ENCODE results near the gene GSK3B. TPM values are rescaled to one million over a fixed set of nuclear protein-coding genes. Genes with fewer than 3 reads are reported as not detected.
"Not testable (repeated sequence)": the region's sequence is repeated elsewhere in the genome, so short reads cannot be mapped to it uniquely, and the experiment has no call there.

The GSK3B gene
- total RNA-seq, 1 donor from 2014 or later: 71.6 TPM

DNA sequence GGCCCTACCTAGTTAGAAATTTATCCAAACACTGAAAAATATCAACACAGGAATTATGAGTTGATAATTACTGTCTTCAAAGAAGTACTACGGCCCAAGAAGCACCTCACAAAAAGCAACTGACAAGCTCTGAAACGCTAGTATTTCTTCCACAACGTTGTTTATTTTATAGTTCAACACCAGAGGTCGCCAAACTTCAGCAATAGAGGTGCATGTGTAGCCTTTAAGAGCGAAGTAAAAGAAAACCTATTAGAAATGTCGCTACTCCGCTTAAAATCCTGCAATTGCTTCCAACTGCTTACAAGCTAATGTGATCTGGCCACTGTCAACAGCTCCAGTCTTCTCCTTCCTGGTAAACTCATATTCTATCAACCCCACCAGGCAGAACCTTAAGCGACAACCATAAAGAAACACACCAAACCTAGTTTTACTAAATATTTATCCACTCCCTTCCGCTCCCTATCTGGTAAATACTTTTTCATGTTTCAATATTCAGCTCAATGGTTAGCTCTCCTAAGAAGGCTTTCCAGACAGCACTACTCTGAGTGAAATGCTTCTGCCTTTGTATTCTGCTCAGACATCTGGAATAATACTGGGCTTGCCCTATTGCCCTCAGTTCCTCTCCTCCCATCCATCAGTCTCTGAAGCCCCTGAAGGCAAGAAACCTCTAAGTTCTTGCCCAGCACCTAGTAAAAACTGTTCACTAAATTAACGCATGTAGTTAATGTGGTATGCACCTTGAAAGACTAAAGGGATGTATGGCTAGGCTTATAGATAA, 202.1 kb downstream of the GSK3B start:
- peak; percentile 26 for DNase-seq (ENCODE audit: low read depth)
- TF ChIP-seq, protein P1, sequence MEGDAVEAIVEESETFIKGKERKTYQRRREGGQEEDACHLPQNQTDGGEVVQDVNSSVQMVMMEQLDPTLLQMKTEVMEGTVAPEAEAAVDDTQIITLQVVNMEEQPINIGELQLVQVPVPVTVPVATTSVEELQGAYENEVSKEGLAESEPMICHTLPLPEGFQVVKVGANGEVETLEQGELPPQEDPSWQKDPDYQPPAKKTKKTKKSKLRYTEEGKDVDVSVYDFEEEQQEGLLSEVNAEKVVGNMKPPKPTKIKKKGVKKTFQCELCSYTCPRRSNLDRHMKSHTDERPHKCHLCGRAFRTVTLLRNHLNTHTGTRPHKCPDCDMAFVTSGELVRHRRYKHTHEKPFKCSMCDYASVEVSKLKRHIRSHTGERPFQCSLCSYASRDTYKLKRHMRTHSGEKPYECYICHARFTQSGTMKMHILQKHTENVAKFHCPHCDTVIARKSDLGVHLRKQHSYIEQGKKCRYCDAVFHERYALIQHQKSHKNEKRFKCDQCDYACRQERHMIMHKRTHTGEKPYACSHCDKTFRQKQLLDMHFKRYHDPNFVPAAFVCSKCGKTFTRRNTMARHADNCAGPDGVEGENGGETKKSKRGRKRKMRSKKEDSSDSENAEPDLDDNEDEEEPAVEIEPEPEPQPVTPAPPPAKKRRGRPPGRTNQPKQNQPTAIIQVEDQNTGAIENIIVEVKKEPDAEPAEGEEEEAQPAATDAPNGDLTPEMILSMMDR (IDR thresholded peaks at IDR 0.05; ENCODE audit: insufficient read depth, low read length, poor library complexity, severe bottlenecking): peak; percentile 73
- no peaks in the 10 kb centered on the region for H3K27me3 ChIP-seq (ENCODE audit: control insufficient read depth, insufficient read depth, low read length)
- H3K4me3 ChIP-seq (ENCODE audit: low read depth, low read length): no peak overlapping the region
- no peaks in the 10 kb centered on the region for H3K36me3 ChIP-seq (ENCODE audit: control insufficient read depth, insufficient read depth, low read length)

DNA sequence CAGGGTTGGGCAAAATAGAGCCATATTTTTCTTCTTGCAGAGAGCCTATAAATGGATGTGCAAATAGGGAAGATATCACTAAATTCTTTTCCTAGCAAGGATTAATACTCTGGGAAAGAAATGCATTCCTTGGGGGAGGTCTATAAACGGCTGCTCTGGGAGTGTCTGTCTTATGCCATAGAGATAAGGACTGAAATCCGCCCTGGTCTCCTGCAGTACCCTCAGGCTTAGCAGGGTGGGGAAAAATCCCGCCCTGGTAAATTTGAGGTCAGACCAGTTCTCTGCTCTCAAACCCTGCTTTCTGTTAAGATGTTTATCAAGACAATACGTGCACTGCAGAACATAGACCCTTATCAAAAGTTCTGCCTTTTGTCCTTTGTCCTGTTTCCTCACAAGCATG, 205.6 kb downstream of the GSK3B start:
- not testable (repeated sequence) for H3K27me3 ChIP-seq (ENCODE audit: control insufficient read depth, insufficient read depth, low read length); H3K36me3 ChIP-seq (ENCODE audit: control insufficient read depth, insufficient read depth, low read length); H3K4me3 ChIP-seq (ENCODE audit: low read depth, low read length); DNase-seq (ENCODE audit: low read depth)

DNA sequence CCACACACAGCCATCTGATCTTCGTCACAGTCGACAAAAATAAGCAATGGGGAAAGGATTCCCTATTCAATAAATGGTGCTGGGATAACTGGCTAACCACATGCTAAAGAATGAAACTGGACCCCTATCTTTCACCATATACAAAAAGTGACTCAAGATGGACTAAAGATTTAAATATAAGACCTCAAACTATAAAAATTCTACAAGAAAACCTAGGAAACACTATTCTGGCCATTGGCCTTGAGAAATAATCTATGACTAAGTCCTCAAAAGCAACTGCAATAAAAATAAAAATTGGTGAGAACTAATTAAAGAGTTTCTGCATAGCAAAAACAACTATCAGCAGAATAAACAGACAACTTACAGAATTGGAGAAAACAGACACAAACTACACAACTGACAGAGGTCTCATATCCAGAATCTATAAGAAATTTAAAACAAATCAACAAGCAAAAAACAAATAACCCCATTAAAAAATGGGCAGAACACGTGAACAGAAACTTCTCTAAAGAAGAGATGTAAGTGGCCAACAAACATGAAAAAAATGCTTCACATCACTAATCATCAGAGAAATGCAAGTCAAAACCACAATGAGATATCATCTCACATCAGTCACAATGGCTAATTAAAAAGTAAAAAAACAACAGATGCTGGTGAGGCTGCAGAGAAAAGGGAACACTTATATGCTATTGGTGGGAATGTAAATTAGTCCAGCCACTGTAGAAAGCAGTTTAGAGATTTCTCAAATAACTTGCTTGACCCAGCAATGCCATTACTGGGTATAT, 208.3 kb downstream of the GSK3B start:
- Histone ChIP-seq H3K4me3 (ENCODE audit: low read depth, low read length) (no peak overlapping the region), H3K36me3 (ENCODE audit: control insufficient read depth, insufficient read depth, low read length) (no peaks in the 10 kb centered on the region), H3K27me3 (ENCODE audit: control insufficient read depth, insufficient read depth, low read length) (no peaks in the 10 kb centered on the region)
- no peak for DNase-seq (ENCODE audit: low read depth)
- TF ChIP-seq, protein P1 (IDR thresholded peaks at IDR 0.05; ENCODE audit: insufficient read depth, low read length, poor library complexity, severe bottlenecking): no peak

DNA sequence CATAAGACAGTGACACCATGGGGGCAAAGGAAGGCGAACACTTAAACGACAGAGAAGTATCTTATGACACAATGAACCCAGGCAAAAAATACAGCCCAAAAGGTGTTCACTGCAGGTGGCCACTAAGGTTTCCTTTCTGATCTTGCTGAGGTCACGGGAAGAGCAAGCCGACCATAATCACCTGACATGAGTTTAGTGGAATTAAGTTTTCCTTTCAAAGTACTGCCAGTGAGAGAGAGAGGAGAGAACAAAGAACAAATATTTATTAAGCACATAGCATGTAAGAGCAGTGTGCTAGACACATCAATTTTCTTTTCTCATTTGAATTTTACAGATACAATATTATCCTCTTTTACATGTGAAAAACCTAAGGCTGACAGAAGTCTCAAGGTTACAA, 210.1 kb downstream of the GSK3B start:
- no peaks in the 10 kb centered on the region for H3K36me3 ChIP-seq (ENCODE audit: control insufficient read depth, insufficient read depth, low read length)
- no peak for DNase-seq (ENCODE audit: low read depth)
- H3K27me3 ChIP-seq (ENCODE audit: control insufficient read depth, insufficient read depth, low read length): no peaks in the 10 kb centered on the region
- TF ChIP-seq, protein P1 (IDR thresholded peaks at IDR 0.05; ENCODE audit: insufficient read depth, low read length, poor library complexity, severe bottlenecking): no peak
- H3K4me3 ChIP-seq (ENCODE audit: low read depth, low read length): no peak overlapping the region

DNA sequence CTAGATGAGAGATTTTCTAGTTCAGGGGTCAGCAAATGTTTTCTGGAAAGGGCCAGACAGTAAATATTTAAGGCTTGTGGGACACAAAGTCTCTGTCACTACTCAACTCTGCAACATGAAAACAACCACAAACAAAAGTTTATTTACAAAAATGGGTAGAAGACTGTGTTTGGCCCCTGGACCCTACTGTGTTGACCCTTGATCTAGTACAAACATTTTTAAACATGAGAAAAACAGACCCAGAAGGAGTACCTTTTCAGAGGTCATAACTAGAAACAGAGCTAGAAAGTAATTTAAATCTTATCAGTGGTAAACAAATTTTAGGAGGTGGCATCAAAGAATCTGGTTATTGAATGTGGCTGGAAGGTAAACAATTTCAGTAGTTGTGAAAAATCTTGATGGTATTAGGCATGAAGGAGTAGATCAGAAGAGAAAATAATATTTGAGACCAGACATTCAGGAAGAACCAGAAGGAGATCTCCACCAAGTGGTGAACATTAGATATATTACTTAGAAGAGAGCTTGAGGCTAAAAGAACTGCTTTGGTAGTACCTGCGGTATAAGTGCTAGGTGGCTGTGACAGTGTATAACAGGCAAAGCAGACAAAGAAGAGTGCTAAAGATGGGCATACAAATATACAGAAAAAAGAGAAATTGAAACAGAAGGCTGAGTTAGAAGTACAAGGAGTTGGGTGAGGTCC, 210.6 kb downstream of the GSK3B start:
- Histone ChIP-seq H3K4me3 (ENCODE audit: low read depth, low read length) (no peak overlapping the region), H3K36me3 (ENCODE audit: control insufficient read depth, insufficient read depth, low read length) (no peaks in the 10 kb centered on the region), H3K27me3 (ENCODE audit: control insufficient read depth, insufficient read depth, low read length) (no peaks in the 10 kb centered on the region)
- DNase-seq (ENCODE audit: low read depth): no peak
- TF ChIP-seq, protein P1 (IDR thresholded peaks at IDR 0.05; ENCODE audit: insufficient read depth, low read length, poor library complexity, severe bottlenecking): no peak

DNA sequence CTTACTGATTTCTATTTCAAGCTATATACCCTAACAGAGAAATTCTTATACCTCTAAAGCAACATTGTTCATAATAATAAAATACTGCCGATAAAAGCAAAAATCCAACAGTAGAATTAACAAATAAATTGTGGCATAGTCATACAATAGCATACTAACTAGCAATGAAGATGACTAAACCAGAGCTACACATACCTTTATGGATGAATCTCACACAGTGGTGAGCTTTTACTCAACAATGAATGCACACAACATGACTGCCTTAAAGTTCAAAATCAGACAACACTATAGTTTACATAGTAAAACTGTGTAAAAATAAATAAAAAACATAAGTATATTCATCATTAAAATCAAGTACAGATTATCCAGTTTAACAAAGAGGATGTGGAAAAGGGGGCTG, 213.3 kb downstream of the GSK3B start:
- Histone ChIP-seq H3K27me3 (ENCODE audit: control insufficient read depth, insufficient read depth, low read length) (no peaks in the 10 kb centered on the region), H3K4me3 (ENCODE audit: low read depth, low read length) (no peak overlapping the region), H3K36me3 (ENCODE audit: control insufficient read depth, insufficient read depth, low read length) (no peaks in the 10 kb centered on the region)
- no peak for DNase-seq (ENCODE audit: low read depth)
- TF ChIP-seq, protein P1 (IDR thresholded peaks at IDR 0.05; ENCODE audit: insufficient read depth, low read length, poor library complexity, severe bottlenecking): no peak

Data from kidney epithelial cell (primary cell).